ENCODE measurements around the gene CELF1.

The CELF1 gene

GRCh38 chr11:47587039-47587716, 34.2 kb upstream of the CELF1 start:
- Histone ChIP-seq H3K27ac (peak overlapping the region in 1 of 2 donors; percentile 75), H3K4me3 (no peak overlapping the region)
- DNase-seq (ENCODE audit: low spot score), result no peak
- no peak for TF ChIP-seq CTCF (IDR thresholded peaks at IDR 0.05)

GRCh38 chr11:47586098-47586855, 33.3 kb upstream of the CELF1 start, which contains the start of gene FAM180B:
Gene FAM180B (plus strand): TSS chr11:47586678. CDS start chr11:47586769, 91 bp downstream.
- H3K4me3 ChIP-seq, result no peak within 1 kb of the TSS
- TF ChIP-seq CTCF (IDR thresholded peaks at IDR 0.05), result no peak
- no peak for DNase-seq (ENCODE audit: low spot score)
- peak within 1 kb of the TSS in 1 of 2 donors; percentile 75 for H3K27ac ChIP-seq

GRCh38 chr11:47583844-47584243, 30.9 kb upstream of the CELF1 start:
- Histone ChIP-seq H3K4me3 (no peak overlapping the region), H3K27ac (no peak overlapping the region)
- TF ChIP-seq CTCF (IDR thresholded peaks at IDR 0.05), result no peak
- no peak for DNase-seq (ENCODE audit: low spot score)

GRCh38 chr11:47578524-47579494, 25.9 kb upstream of the CELF1 start, which contains the start of the genes KBTBD4 and NDUFS3:
Gene KBTBD4 (minus strand): TSS chr11:47578970. CDS start chr11:47578951, 19 bp downstream.
Gene NDUFS3 (plus strand): TSS chr11:47579074. CDS start chr11:47579092, 18 bp downstream.
- peak; percentile 93 for DNase-seq (ENCODE audit: low spot score)
- no peak for TF ChIP-seq CTCF (IDR thresholded peaks at IDR 0.05)
- Histone ChIP-seq H3K27ac (peak within 1 kb of the TSS; percentile 85 to 94), H3K4me3 (peak within 1 kb of the TSS; percentile 84)

- Histone ChIP-seq H3K27ac (no peak overlapping the region), H3K4me3 (peak overlapping the region; percentile 84)
These were observed 24.6 kb upstream of the CELF1 start for GRCh38 chr11:47577460-47578041.

More at GRCh38 chr11:47577460-47578041, 24.6 kb upstream of the CELF1 start:
- TF ChIP-seq CTCF (IDR thresholded peaks at IDR 0.05), result no peak
- no peak for DNase-seq (ENCODE audit: low spot score)
